HG03469 (cell line): ENCODE measurements around the gene DNTT.
"Not testable (repeated sequence)": the region's sequence is repeated elsewhere in the genome, so short reads cannot be mapped to it uniquely, and the experiment has no call there.

Experiments
- ATAC-seq: cut with Tn5 transposase; IDR thresholded peaks from one replicate; pipeline ENCODE4 v1.9.1; 2021; ENCODE audit warnings: mild to moderate bottlenecking, moderate library complexity, moderate number of reproducible peaks; ENCODE audit not compliant: unreplicated experiment

Gene DNTT

DNA sequence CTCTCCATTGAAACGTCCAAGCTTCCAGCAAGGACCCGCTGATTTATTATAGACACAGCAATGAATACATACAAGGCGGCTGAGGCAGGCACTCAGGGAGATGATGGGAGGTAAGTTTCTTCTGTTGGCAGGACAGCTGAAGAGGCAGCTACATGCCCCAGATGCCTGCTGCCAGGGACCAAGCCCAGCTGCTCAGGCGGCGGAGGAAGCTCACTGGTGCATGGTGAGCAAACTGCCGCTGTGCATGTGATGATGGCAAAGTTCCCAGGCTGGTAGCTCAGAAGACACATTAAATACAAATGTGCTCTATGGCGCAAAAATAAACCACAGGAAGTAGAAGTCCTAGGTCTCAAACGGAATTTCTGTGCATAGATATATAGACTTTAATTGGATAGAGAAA is 2.3 kb downstream of the DNTT start:
- no peak for ATAC-seq

DNA sequence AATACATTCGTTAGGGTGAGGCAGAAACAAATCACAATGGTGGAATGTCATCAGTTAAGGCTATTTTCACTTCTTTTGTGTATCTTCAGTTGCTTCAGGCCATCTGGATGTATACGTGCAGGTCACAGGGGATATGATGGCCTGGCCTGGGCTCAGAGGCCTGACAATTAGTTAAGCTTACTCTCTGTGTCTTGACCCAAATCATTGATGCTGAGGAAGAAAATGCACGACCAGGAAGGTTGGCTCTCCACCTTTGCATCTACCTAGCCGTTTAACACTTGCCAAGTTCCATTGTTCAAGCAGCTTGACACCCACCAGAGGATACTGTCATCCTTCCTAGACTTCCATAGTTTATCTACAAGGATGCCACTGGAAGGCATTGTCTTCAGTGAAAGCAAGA is 4.6 kb downstream of the DNTT start:
- not testable (repeated sequence) for ATAC-seq

DNA sequence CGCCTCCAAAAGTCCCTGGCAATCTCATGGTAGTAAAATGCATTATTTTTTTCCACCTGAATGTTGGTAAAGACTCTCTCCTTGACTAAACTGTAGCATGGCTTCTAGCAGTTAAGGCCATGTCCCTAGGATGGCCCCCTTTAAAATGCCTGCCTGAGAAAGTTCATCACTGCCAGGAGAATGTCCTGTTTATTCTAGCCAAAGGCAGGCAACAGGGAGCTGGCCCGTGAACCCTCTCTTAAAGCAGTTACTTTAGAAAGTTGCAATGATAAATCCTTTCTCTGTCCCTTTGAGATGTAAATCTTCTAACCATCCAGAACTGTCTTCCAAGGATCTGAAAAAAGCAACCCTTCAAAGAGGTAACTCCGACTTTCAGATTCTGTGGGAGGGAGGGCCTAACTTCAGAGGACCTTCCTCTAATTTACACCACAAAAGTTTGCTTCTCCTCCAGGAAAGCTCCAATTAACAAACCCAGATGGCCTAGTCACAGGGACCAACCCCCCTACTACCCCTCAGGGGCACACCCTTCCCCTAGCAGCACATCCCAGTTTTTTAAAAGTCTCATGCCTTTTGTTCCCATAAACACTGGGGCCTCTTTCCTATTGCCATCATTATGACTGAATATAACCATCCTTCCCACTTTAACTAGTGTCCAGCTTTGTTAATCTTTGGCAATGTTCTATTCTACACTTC is 5.5 kb downstream of the DNTT start:
- no peak for ATAC-seq

GRCh38 chr10:96310321-96310669 is 6.1 kb downstream of the DNTT start:
- no peak for ATAC-seq

GRCh38 chr10:96311180-96311715 is 7.0 kb downstream of the DNTT start:
- no peak for ATAC-seq

GRCh38 chr10:96313344-96313743 is 9.1 kb downstream of the DNTT start:
- ATAC-seq, result no peak

GRCh38 chr10:96317067-96317833 is 13.0 kb downstream of the DNTT start:
- ATAC-seq, result no peak

GRCh38 chr10:96319754-96320474 is 15.7 kb downstream of the DNTT start:
- no peak for ATAC-seq

- no peak for ATAC-seq
Observed at GRCh38 chr10:96321822-96322221, 17.6 kb downstream of the DNTT start.

DNA sequence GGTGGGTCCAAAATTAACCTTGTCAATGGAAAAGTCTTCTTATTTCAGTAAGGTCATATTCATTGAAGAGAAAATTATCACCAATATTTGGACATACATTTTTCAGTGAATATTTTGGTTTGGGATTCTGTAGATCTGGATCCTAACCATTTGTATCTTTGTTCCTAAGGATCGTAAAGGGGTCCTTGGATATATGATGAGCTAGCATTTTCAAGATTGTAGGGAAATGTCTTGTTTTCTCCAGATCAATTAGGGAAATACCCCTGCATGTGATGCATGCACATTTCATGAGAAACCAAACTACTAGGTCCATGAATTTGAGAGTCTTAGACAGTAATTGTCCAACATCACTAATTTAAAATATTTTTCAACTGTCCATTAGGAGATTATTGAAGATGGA is 18.0 kb downstream of the DNTT start:
- no peak for ATAC-seq

DNA sequence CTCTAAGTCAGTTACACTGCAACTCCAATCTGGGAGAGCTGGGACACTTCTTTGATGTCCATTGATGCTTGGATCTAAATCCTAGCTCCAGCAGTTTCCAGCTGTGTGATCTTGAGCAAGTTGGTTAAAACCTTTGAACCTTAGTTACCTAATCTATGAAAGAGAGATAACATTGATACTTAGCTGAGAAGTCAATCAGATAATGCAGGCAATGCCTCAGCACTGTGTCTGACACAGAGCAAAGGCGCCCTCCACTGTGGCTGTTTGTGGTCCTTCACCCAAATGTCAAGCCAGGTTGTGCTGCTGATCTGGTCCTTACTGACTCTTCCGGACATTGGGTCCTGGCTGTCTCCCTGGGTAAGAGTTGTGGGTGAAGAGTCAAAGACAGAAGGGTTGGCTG is 20.2 kb downstream of the DNTT start:
- ATAC-seq, result no peak

- ATAC-seq, result peak; percentile 93
Observed at GRCh38 chr10:96325719-96326373, 21.6 kb downstream of the DNTT start.

DNA sequence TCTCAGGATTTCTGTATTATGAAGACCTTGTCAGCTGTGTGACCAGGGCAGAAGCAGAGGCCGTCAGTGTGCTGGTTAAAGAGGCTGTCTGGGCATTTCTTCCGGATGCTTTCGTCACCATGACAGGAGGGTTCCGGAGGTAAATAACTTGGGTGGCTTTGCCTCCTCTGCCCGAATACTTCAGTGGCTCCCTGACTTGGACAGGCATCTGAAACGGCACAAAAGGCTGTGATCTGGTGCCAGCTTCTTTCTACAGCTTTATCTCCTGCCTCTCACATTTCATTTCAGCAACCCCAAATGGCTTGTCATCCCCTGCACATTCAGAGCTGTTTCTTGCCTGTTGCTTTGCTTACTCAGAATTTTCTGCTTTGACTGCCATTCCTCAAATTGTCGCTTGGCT is 23.2 kb downstream of the DNTT start:
- ATAC-seq, result no peak

GRCh38 chr10:96333101-96333500 is 28.9 kb downstream of the DNTT start:
- no peak for ATAC-seq

- no peak for ATAC-seq
Observed at GRCh38 chr10:96334616-96335526, 30.6 kb downstream of the DNTT start.

DNA sequence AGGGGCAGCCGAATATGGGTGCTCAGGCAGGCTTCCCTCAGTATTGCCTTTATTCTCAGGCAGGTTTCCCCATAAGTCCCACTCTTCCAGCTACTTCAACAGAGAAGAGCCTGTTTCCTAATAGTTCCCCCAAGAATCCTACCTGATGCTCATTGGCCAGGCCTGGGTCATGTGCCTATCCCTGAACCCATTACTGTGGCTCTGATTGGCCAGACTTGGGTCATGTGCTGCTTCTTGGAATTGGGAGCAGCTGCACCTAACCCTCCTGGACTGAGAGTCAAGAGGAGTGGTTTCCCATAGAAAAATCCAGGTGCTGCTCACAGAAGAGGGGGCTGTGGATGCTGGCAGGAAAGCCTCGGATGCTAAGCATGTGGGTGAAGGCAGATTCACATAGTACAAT is 32.9 kb downstream of the DNTT start:
- no peak for ATAC-seq

- no peak for ATAC-seq
Observed at GRCh38 chr10:96338279-96338925, 34.2 kb downstream of the DNTT start.

DNA sequence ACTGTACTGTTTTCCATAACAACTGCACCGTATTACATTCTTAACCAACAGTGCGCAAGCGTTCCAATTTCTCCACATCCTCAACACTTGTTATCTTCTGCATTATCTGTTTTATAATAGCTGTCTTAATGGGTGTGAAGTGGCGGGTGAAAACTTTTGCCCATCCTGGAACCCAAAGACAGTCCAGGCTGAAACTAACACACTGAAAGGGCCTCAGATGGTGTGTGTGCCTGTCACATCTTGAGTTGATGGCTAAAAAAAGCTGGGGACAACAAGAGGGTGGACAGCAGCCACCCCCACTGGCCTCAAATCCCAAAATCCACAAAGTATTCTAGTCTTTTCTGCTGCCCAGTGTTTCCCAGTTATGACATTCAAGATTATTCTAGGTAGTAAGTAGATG is 35.1 kb downstream of the DNTT start:
- no peak for ATAC-seq
